ENCODE data around the gene LRRC49.

The LRRC49 gene

DNA sequence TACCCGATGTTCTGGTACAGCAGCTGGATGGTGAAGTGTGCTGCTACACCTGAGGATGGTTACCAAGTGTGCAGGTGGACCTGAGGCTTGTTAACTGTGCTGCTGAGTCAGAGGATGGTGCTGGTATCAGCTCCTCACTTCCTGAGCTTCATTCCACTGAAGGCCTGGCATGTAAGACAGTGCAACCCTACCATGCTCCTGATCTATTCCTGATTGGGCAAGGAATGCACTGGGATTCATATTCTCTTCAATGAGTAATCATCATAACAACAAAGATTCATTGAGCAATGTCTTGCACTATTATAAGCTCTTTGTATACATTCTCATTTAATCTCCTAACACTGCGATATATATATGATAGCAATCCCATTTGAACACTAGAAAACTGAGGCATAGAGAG is 159.7 kb downstream of the LRRC49 start:
- peak; percentile 88 for DNase-seq (ENCODE audit: low read depth)

GRCh38 chr15:71054286-71054952 is 161.8 kb downstream of the LRRC49 start:
- DNase-seq (ENCODE audit: low read depth) = peak; percentile 45

- peak; percentile 80 for DNase-seq (ENCODE audit: low read depth)
Observed at GRCh38 chr15:71055461-71055860, 162.8 kb downstream of the LRRC49 start.

- DNase-seq (ENCODE audit: low read depth) = no peak
Observed at GRCh38 chr15:71056111-71056510, 163.5 kb downstream of the LRRC49 start.

GRCh38 chr15:71057143-71057542 is 164.5 kb downstream of the LRRC49 start:
- no peak for DNase-seq (ENCODE audit: low read depth)

DNA sequence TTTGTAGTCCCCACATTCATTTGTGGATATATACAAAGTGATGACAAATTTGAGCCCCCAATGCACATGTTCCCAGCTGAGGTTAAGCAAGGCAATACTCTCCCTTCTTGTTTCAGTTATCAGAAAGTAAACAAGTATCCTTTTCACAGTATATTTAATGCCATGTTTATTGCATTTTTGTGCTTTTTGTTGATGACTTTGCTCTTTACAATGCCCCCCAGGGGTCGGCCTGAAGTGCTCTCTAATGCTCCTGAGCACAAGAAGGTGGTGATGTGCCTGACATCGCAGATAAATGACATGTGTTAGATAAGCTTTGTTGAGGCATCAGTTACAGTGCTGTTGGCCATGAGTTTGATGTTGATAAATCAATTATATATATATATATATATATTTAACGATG is 165.0 kb downstream of the LRRC49 start:
- DNase-seq (ENCODE audit: low read depth) = no peak

GRCh38 chr15:71060983-71061382 is 168.4 kb downstream of the LRRC49 start:
- peak; percentile 61 for DNase-seq (ENCODE audit: low read depth)

GRCh38 chr15:71066983-71067382 is 174.4 kb downstream of the LRRC49 start:
- DNase-seq (ENCODE audit: low read depth) = peak; percentile 97

DNA sequence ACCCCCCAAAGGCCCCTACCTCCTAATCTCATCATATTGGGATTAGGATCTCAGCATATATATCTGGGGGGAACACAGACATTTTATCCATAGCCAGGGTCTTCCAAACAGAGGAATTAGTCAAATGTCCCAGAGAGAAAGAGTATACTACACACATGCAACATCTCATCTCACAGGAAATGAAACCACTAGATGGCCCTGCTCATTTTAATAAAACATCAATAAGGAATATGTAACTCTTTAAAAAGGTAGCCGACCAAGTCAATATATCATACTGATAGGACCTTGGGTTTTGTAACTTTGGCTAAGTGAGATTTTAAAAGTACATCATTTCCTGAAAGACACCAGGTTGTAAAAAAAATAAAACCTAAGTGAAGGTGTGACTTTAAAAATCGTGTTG is 177.1 kb downstream of the LRRC49 start:
- no peak for DNase-seq (ENCODE audit: low read depth)

- no peak for DNase-seq (ENCODE audit: low read depth)
Observed at GRCh38 chr15:71071529-71071928, 178.9 kb downstream of the LRRC49 start.

- DNase-seq (ENCODE audit: low read depth) = no peak
Observed at GRCh38 chr15:71072423-71072822, 179.8 kb downstream of the LRRC49 start.

- DNase-seq (ENCODE audit: low read depth) = no peak
Observed at GRCh38 chr15:71078506-71079207, 186.0 kb downstream of the LRRC49 start.

- peak; percentile 79 for DNase-seq (ENCODE audit: low read depth)
Observed at GRCh38 chr15:71079208-71080044, 186.8 kb downstream of the LRRC49 start.

DNA sequence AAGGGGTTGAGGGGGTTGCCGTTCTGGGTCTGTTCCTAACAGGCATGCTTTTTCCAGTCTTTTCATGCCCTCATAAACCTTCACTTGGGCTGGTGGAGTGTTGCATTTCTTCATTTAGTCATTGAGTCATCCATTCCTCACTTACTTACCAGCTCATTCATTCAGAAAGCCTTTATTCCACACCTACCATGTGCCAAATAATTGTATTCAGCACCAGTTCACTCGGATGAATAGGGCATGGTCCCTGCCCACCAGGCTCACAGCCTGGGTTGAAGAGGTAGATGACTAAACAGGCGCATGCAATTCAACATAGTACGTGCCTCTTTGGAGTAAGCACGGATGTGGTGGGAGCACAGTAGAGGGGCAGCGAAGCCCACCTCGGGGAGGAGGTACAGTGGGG is 187.5 kb downstream of the LRRC49 start:
- DNase-seq (ENCODE audit: low read depth) = no peak

DNA sequence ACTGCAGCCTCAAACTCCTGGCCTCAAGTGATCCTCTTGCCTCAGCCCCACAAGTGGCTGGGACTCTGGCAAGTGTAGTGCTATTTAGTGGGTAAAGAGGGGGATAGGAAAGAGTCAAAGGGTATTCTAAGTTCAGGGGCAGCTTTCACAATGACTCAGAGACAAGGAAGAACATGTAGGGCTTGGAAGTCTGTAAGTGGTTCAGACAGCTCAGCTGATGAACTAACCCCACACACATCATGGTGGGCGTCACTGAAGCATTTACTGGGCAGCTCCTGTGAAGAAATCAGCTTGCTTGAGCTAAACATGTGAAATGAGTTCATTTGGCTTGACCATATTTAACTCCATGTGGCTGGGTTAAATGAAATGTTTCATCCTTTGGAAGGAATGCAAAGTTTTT is 188.1 kb downstream of the LRRC49 start:
- DNase-seq (ENCODE audit: low read depth) = peak; percentile 98

GRCh38 chr15:71082803-71083202 is 190.2 kb downstream of the LRRC49 start:
- DNase-seq (ENCODE audit: low read depth) = no peak

- DNase-seq (ENCODE audit: low read depth) = no peak
Observed at GRCh38 chr15:71083349-71083748, 190.7 kb downstream of the LRRC49 start.

DNA sequence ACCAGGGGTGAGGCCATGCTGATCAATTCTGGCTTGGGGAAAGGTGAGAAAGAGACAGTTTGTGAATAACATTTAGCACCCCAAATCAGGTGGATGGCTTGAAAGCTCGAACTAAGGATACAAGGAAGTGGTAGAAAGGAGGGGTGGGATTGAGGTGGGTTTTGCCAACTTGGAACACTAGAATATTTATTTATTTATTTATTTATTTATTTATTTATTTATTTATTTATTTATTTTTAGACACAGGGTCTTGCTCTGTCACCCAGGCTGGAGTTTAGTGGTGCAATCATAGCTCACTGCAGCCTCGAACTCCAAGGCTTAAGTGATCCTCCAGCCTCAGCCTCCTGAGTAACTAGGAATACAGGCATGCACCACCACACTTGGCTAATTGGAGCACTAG is 191.6 kb downstream of the LRRC49 start:
- DNase-seq (ENCODE audit: low read depth) = no peak

- no peak for DNase-seq (ENCODE audit: low read depth)
Observed at GRCh38 chr15:71085809-71086208, 193.2 kb downstream of the LRRC49 start.

DNA sequence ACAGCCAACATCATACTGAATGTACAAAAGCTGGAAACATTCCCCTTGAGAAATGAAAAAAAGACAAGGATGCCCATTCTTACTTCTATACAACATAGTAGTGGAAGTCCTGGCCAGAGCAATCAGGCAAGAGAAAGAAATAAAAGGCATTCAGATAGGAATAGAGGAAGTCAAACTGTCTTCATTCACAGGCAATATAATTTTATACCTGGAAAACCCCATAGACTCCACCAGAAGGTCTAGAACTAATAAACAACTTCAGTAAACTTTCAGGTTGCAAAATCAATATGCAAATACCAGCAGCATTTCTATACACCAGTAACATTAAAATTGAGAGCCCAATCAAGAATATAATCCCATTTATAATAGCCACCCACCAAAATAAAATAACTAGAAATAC is 195.5 kb downstream of the LRRC49 start:
- DNase-seq (ENCODE audit: low read depth) = no peak

GRCh38 chr15:71088683-71089082 is 196.1 kb downstream of the LRRC49 start:
- no peak for DNase-seq (ENCODE audit: low read depth)

- no peak for DNase-seq (ENCODE audit: low read depth)
Observed at GRCh38 chr15:71089801-71090200, 197.2 kb downstream of the LRRC49 start.

- DNase-seq (ENCODE audit: low read depth) = no peak
Observed at GRCh38 chr15:71091601-71092000, 199.0 kb downstream of the LRRC49 start.
